Epithelial cell of proximal tubule (primary cell): Measurements from ENCODE around the gene ZFYVE28. TPM values are rescaled to one million over a fixed set of nuclear protein-coding genes. Genes with fewer than 3 reads are reported as not detected.

Experiments used
- DNase-seq: peaks from one replicate; pipeline ENCODE4 v3.0.0-alpha.2; 2011; ENCODE audit warnings: low read depth
- H3K4me3 ChIP-seq: 2 replicates; pipeline ENCODE4 v1.5.1; 2011; ENCODE audit warnings: low read depth, mild to moderate bottlenecking, low read length
- total RNA-seq: library from RNA; depleted of rRNA; stranded (reverse); fragments of >200 nt; gene quantifications from 2 replicates; pipeline ENCODE4 v1.2.3, GENCODE V29; 2015
- TF ChIP-seq, protein P1 (sequence below): conservative IDR thresholded peaks from 2 replicates; pipeline ENCODE4 v1.5.1; 2012; ENCODE audit warnings: low read depth, mild to moderate bottlenecking, low read length

ZFYVE28 gene
- total RNA-seq, 1 donor from 2014 or later: 0.58 TPM

DNA sequence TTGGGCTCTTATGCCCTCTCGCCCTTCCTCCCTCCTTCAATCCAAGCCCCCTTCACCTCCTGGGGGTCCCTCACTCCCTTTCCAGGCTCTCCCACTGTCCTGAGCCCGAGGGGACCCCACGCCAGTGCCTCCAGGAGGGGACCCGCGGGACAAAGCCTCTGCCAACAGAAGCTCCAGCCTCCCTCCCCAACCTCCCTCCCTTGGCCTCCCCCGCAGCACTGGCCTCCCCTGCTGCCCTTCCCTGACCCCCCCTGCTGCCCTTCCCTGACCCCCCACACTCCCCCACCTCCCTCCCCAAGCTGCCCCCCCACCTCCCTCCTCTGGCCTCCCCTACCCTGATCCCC, 85.5 kb downstream of the ZFYVE28 start:
- no peak for DNase-seq
- no peak overlapping the region for H3K4me3 ChIP-seq
- TF ChIP-seq, protein P1, sequence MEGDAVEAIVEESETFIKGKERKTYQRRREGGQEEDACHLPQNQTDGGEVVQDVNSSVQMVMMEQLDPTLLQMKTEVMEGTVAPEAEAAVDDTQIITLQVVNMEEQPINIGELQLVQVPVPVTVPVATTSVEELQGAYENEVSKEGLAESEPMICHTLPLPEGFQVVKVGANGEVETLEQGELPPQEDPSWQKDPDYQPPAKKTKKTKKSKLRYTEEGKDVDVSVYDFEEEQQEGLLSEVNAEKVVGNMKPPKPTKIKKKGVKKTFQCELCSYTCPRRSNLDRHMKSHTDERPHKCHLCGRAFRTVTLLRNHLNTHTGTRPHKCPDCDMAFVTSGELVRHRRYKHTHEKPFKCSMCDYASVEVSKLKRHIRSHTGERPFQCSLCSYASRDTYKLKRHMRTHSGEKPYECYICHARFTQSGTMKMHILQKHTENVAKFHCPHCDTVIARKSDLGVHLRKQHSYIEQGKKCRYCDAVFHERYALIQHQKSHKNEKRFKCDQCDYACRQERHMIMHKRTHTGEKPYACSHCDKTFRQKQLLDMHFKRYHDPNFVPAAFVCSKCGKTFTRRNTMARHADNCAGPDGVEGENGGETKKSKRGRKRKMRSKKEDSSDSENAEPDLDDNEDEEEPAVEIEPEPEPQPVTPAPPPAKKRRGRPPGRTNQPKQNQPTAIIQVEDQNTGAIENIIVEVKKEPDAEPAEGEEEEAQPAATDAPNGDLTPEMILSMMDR: no peak

DNA sequence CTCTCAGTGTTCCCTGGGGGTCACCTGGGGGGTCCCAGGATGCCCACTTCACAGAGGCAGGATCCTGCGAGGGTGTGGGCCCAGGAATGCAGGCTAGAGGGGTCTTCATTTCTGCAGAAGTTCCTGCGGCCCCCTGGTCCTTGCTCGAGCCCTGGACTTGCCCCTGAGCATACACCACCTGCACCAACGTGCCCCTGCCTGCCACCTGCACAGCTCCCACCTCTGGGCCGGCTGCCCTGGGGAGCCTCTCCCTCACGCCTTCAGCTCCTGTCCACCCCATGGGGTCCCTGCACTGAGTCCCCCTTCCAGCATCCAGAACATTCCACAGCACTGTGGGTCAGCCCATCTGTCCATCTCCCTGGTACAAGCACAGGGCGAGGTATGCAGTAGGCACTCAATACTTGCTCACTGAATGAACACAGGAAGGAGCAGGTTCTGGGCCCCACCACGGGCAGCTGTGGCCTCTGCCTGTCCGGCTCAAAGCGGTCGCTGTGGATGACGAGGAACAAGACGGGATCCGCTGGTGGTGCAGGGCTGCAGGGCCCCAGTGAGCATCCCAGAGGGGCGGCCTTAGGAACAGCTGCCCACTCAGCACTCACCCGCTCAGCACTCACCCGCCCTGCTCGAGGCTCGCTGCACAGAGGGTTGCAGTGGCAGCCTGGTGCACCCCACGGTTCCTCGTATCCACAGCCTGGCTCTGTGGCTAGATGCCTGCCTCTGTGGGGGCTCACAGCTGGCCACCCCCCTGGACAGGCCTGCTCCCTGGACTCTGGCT, 86.1 kb downstream of the ZFYVE28 start:
- no peak overlapping the region for H3K4me3 ChIP-seq
- DNase-seq: no peak
- TF ChIP-seq, protein P1: no peak

DNA sequence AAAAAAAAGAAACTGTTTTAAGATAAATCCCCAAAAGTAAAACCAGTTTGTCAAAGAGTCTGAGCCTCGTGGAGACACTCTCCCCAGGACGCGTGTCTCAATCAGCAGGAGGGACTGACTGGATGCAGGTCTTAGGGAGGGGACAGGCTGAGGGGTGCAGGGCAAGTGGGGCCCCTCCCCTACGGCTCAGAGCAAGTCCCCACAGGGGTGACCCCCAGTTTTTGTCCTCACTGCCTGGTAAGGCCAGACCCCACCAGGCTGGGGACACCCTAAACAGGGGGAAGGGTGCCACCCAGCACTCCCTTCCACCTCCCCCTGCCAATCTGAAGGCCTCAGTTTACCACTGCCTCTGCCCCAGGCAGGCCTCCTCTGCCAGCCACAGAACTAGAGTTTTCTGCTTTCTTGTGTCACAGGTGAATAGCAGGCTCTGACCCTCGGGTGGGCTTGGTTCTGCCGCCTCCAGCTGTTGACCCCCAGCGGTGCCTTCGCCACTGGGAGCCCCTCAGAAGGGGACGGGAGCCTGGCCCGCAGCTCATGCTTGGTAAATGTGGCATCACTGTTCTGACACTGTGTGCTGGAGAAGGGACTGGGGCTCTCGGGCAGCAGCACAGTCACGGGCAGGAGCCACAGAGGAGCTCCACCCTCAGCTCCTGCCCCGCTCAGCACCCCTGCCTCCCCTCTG, 86.8 kb downstream of the ZFYVE28 start:
- no peak overlapping the region for H3K4me3 ChIP-seq
- DNase-seq: no peak
- TF ChIP-seq, protein P1: no peak

DNA sequence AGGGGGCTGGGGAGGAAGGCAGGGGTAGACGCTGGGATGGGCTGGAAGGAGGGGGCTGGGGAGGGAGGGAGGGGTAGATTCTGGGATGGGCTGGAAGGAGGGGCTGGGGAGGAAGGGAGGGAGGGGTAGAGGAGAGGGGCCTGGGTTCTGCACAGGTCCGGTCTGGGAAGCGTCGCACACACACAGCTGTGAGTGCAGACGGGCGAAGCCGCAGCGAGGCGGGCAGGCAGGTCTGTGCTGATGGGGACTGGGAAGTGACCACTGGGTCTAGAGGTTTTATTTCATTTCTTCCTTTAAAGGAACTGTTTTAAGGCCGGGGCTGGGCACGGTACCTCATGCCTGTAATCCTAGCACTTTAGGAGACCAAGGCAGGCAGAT, 87.4 kb downstream of the ZFYVE28 start:
- DNase-seq: no peak
- H3K4me3 ChIP-seq: no peak overlapping the region
- TF ChIP-seq, protein P1: no peak

DNA sequence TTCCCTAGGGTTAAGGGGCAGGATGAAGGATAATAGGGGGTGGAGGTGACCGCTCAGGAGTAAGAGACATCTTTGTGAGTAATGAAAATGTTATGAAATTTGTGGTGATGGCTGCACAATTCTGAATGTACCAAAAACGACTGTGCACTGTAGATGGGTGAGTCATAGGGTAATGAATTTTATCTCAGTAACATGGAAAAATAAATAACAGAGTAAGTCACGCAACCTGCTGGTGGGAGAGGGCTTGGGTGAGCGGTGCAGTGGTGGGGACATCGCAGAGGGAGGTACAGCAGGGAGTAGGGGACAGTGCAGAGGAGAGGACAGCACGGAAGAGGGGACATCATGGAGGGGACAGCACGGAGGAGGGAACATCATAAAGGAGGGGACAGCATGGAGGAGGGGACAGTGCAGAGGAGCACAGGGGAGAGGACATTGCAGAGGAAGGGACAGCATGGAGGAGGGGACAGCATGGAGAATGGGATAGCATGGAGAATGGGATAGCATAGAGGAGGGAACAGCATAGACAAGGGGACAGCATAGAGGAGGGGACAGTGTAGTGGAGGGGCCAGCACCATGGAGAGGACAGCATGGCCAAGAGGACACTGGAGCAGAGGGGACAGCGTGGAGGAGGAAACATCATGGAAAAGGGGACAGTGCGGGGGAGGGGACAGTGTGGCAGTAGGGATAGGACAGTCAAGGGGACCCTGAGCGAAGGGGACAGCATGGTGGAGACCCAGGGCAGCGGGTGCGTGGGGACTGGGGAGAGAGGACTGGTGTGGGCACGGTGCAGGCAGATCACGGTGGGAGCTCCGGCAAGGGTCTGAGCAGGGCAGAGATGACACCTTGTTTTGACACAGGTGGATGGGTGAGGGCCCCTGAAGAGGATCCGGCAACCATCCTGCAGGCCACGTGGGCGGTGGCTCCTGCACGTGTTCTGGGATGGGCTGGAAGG, 88.1 kb downstream of the ZFYVE28 start:
- no peak for DNase-seq
- TF ChIP-seq, protein P1: no peak
- no peak overlapping the region for H3K4me3 ChIP-seq

DNA sequence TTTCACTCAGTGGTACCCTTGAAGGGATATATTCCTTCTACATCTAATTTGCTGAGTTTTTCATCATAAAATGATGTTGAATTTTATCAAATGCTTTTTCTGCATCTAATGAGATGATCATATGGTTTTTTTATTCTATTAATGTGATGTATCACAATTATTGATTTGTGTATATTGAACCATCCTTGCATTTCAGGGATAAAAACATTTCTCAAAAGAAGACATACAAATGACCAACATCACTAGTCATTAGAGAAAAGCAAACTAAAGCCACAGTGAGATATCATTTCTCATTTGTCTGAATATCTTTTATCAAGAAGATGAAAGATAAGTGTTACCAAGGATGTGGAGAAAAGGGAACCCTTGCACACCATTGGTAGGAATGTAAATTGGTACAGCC, 90.9 kb downstream of the ZFYVE28 start:
- H3K4me3 ChIP-seq: no peak overlapping the region
- TF ChIP-seq, protein P1: no peak
- no peak for DNase-seq
